ENCODE data around the gene PRR9.

PRR9 gene

DNA sequence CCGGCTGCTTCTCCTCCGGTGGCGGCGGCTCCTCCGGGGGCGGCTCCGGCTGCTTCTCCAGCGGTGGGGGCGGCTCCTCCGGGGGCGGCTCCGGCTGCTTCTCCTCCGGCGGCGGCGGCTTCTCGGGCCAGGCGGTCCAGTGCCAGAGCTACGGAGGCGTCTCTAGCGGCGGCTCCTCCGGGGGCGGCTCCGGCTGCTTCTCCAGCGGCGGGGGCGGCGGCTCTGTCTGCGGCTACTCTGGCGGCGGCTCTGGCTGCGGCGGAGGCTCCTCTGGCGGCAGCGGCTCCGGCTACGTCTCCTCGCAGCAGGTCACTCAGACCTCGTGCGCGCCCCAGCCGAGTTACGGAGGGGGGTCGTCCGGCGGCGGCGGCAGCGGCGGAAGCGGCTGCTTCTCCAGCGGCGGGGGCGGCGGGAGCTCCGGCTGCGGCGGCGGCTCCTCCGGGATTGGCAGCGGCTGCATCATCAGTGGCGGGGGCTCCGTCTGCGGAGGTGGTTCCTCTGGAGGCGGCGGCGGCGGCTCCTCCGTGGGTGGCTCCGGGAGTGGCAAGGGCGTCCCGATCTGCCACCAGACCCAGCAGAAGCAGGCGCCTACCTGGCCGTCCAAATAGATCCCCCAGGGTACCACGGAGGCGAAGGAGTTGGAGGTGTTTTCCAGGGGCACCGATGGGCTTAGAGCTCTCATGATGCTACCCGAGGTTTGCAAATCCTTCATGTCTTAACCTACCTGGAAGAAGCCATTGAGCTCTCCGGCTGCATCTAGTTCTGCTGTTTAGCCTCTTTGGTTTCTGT is 44.1 kb downstream of the PRR9 start:
- ChIA-PET POLR2A (no interaction called here), CTCF (interaction anchor here (1.0 to 1.1 kb wide), 3 partner anchors 10 to 83 kb away, joined by 3 read pairs; no protein-coding TSS in a partner anchor)
- Histone ChIP-seq H3K4me3 (ENCODE audit: control insufficient read depth in 1 of 7, extremely low read depth in 1 of 7, insufficient read depth in 4 of 7, low read depth in 2 of 7, low read length in 6 of 7) (peak overlapping the region in 6 of 7 experiments; percentile 23 to 73 (median 46)), H3K4me1 (ENCODE audit: control extremely low read depth in 1 of 4, control insufficient read depth in 4 of 4, insufficient read depth in 4 of 4, low read length in 3 of 4) (peaks cover 4 to 18% (median 14%) of the 10 kb centered on the region in 4 experiments), H3K27ac (ENCODE audit: insufficient read depth in 1 of 2, low read depth in 1 of 2, low read length in 2 of 2, poor library complexity in 1 of 2, severe bottlenecking in 2 of 2) (no peak overlapping the region), H3K27me3 (replicated peaks in 2 of 5; ENCODE audit: control insufficient read depth in 4 of 5, insufficient read depth in 5 of 5, low read length in 4 of 5) (peaks cover 11 to 56% (median 29%) of the 10 kb centered on the region in 5 experiments), H3K36me3 (ENCODE audit: control insufficient read depth in 4 of 4, insufficient read depth in 4 of 4, low read length in 3 of 4) (no peaks in the 10 kb centered on the region), H3K9me3 (ENCODE audit: control extremely low read depth in 1 of 5, control insufficient read depth in 4 of 5, insufficient read depth in 2 of 5, low read depth in 1 of 5, low read length in 4 of 5) (peaks cover 0 to 5% (median 0%) of the 10 kb centered on the region in 5 experiments)
- DNase-seq: peak in 2 of 3 donors; percentile 33 to 61
- 3% methylated on average over 56 of the region's 80 CpGs for WGBS (ENCODE audit: insufficient coverage)

DNA sequence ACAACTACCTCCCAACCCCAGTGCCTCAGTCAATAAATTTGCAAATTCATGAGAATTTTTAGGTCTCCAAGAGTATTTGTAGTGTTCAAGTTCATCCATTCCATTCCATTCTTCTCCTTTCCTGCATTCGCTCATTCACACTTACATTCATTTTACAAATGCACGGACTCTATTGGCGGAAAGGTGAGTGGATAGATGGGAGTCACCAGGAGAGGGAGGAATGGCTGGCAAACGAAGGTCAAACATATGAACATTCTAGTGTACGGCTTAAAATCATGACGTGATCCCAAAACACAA is 44.6 kb downstream of the PRR9 start:
- peaks cover 11 to 56% (median 29%) of the 10 kb centered on the region in 5 experiments for H3K27me3 ChIP-seq (replicated peaks in 2 of 5; ENCODE audit: control insufficient read depth in 4 of 5, insufficient read depth in 5 of 5, low read length in 4 of 5)
- POLR2A ChIA-PET: no interaction called here

DNA sequence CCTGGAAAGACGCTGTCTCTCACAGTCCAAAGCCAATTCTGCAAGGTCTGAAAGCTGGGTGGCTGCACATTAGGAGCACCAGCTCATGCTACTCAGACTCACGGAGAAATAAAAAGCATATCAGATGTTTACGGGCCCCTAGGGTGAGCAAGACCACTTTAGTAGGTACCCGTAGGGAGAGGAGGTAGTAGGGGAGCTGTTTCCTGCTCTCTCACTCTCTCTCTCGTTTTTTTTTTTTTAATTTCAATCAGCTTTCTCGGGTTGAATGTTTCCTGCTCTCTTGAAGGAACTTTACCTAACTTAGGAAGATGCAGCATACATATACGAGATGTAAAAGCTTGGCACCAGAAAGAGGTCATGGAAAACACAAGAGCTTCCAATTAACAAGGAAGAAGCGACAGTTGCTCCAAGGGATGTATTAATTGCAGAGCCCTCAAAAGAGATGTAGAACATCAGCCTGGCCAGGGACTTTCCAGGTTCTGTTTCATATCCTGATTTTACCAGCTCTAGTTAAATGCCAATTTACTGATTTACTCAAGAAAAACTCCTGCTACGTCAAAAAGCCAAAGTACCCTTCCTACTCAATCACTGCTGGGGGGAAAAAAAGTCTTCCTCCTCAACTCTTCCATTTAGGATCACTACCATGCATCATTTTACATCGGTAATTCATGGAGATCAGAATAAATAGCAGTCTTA is 45.2 kb downstream of the PRR9 start:
- peaks cover 4 to 18% (median 14%) of the 10 kb centered on the region in 4 experiments for H3K4me1 ChIP-seq (ENCODE audit: control extremely low read depth in 1 of 4, control insufficient read depth in 4 of 4, insufficient read depth in 4 of 4, low read length in 3 of 4)
- no peaks in the 10 kb centered on the region for H3K36me3 ChIP-seq (ENCODE audit: control insufficient read depth in 4 of 4, insufficient read depth in 4 of 4, low read length in 3 of 4)
- DNase-seq: peak in 1 of 3 donors; percentile 13
- H3K9me3 ChIP-seq (ENCODE audit: control extremely low read depth in 1 of 5, control insufficient read depth in 4 of 5, insufficient read depth in 2 of 5, low read depth in 1 of 5, low read length in 4 of 5): peaks cover 0 to 5% (median 0%) of the 10 kb centered on the region in 5 experiments
- 47% methylated on average over 5 of the region's 10 CpGs for WGBS (ENCODE audit: insufficient coverage)
- CTCF ChIA-PET: interaction anchor here (0.9 to 1.7 kb wide), 4 partner anchors 9 to 82 kb away, joined by 3 to 4 read pairs (median 3); no protein-coding TSS in a partner anchor
- POLR2A ChIA-PET: no interaction called here
- H3K27me3 ChIP-seq (replicated peaks in 2 of 5; ENCODE audit: control insufficient read depth in 4 of 5, insufficient read depth in 5 of 5, low read length in 4 of 5): peaks cover 11 to 60% (median 29%) of the 10 kb centered on the region in 5 experiments
- H3K4me3 ChIP-seq (ENCODE audit: control insufficient read depth in 1 of 7, extremely low read depth in 1 of 7, insufficient read depth in 4 of 7, low read depth in 2 of 7, low read length in 6 of 7): peak overlapping the region in 1 of 7 experiments; percentile 68
- H3K27ac ChIP-seq (ENCODE audit: insufficient read depth in 1 of 2, low read depth in 1 of 2, low read length in 2 of 2, poor library complexity in 1 of 2, severe bottlenecking in 2 of 2): no peak overlapping the region

More for the DNA sequence above, 44.6 kb downstream of the PRR9 start:
- CTCF ChIA-PET: interaction anchor here (0.9 to 1.1 kb wide), 3 partner anchors 10 to 83 kb away, joined by 3 read pairs; no protein-coding TSS in a partner anchor
- H3K9me3 ChIP-seq (ENCODE audit: control extremely low read depth in 1 of 5, control insufficient read depth in 4 of 5, insufficient read depth in 2 of 5, low read depth in 1 of 5, low read length in 4 of 5): peaks cover 0 to 5% (median 0%) of the 10 kb centered on the region in 5 experiments
- H3K4me1 ChIP-seq (ENCODE audit: control extremely low read depth in 1 of 4, control insufficient read depth in 4 of 4, insufficient read depth in 4 of 4, low read length in 3 of 4): peaks cover 4 to 18% (median 14%) of the 10 kb centered on the region in 4 experiments
- 80% methylated on average over 5 of the region's 6 CpGs for WGBS (ENCODE audit: insufficient coverage)
- H3K4me3 ChIP-seq (ENCODE audit: control insufficient read depth in 1 of 7, extremely low read depth in 1 of 7, insufficient read depth in 4 of 7, low read depth in 2 of 7, low read length in 6 of 7): peak overlapping the region in 6 of 7 experiments; percentile 23 to 73 (median 46)
- no peak for DNase-seq
- no peak overlapping the region for H3K27ac ChIP-seq (ENCODE audit: insufficient read depth in 1 of 2, low read depth in 1 of 2, low read length in 2 of 2, poor library complexity in 1 of 2, severe bottlenecking in 2 of 2)
- no peaks in the 10 kb centered on the region for H3K36me3 ChIP-seq (ENCODE audit: control insufficient read depth in 4 of 4, insufficient read depth in 4 of 4, low read length in 3 of 4)

DNA sequence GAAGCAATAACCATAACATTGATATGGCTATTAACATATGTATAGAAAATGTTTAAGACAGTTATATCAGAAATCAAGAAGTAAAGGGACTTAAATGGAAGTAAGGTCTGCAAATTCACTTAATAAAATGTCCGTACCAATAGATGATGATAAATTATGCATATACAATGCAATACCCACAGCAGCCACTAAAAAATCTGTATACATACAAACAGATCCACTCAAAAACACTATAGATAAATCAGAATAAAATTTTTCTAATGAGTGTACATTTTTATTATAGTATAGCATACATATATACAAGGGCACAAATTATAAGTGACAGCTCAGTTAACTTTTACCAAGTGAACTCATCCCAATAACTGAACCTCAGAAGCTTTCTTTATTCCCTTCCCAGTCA is 48.1 kb downstream of the PRR9 start:
- H3K4me3 ChIP-seq (ENCODE audit: control insufficient read depth in 1 of 7, extremely low read depth in 1 of 7, insufficient read depth in 4 of 7, low read depth in 2 of 7, low read length in 6 of 7): no peak overlapping the region
- H3K9me3 ChIP-seq (ENCODE audit: control extremely low read depth in 1 of 5, control insufficient read depth in 4 of 5, insufficient read depth in 2 of 5, low read depth in 1 of 5, low read length in 4 of 5): peaks cover 0 to 5% (median 0%) of the 10 kb centered on the region in 5 experiments
- DNase-seq: no peak
- CTCF ChIA-PET: no interaction called here
- no peak overlapping the region for H3K27ac ChIP-seq (ENCODE audit: insufficient read depth in 1 of 2, low read depth in 1 of 2, low read length in 2 of 2, poor library complexity in 1 of 2, severe bottlenecking in 2 of 2)
- no peaks in the 10 kb centered on the region for H3K36me3 ChIP-seq (ENCODE audit: control insufficient read depth in 4 of 4, insufficient read depth in 4 of 4, low read length in 3 of 4)
- H3K27me3 ChIP-seq (replicated peaks in 2 of 5; ENCODE audit: control insufficient read depth in 4 of 5, insufficient read depth in 5 of 5, low read length in 4 of 5): peaks cover 13 to 51% (median 23%) of the 10 kb centered on the region in 5 experiments
- no CpG with 5 or more reads among the region's 1 CpG for WGBS (ENCODE audit: insufficient coverage)
- peaks cover 4 to 18% (median 14%) of the 10 kb centered on the region in 4 experiments for H3K4me1 ChIP-seq (ENCODE audit: control extremely low read depth in 1 of 4, control insufficient read depth in 4 of 4, insufficient read depth in 4 of 4, low read length in 3 of 4)
- POLR2A ChIA-PET: no interaction called here
